Body of pancreas (tissue), 4 donors: Measurements from ENCODE around the gene C9orf85.

Experiments used
- CTCF ChIP-seq, 7 experiments: fragments of 450-650 bp in 4 of 7; fragments of 200-600 bp in 3 of 7; sonication (generic) in 3 of 7; IDR thresholded peaks; one replicate each; pipeline ENCODE4 v1.5.1; 2016 to 2019; ENCODE audit warnings: antibody characterized with exemption in 7 of 7
- POLR2A ChIP-seq, 3 donors: fragments of 450-650 bp; IDR thresholded peaks; one replicate each; pipeline ENCODE4 v1.6.1; 2016; ENCODE audit warnings: antibody characterized with exemption in 3 of 3, mild to moderate bottlenecking in 2 of 3

- no peak for TF ChIP-seq CTCF (IDR thresholded peaks at IDR 0.05)
- TF ChIP-seq POLR2A (IDR thresholded peaks at IDR 0.05) = no peak
These were observed 13.9 kb upstream of the C9orf85 start for GRCh38 chr9:71897577-71897976.
